Measurements from ENCODE around the gene CETN3. TPM values are rescaled to one million over a fixed set of nuclear protein-coding genes. Genes with fewer than 3 reads are reported as not detected.
"Not testable (repeated sequence)": the region's sequence is repeated elsewhere in the genome, so short reads cannot be mapped to it uniquely, and the experiment has no call there.

The CETN3 gene
- total and polyA plus RNA-seq, 9 of the 15 experiments (the other 6 are each of a cell fraction or from before 2014, with no cell fraction given) = 43.3 to 113 (median 82.4) TPM

- no peak for TF ChIP-seq MXD1 (CRISPR knock-in tag; IDR thresholded peaks at IDR 0.05; ENCODE audit: borderline replicate concordance, poor library complexity, severe bottlenecking)
- TF ChIP-seq ZNF239 (CRISPR knock-in tag; IDR thresholded peaks at IDR 0.05) = no peak
- TF ChIP-seq NFIX (CRISPR knock-in tag; IDR thresholded peaks at IDR 0.05; ENCODE audit: low read depth) = no peak
- TF ChIP-seq EWSR1 (IDR thresholded peaks at IDR 0.05; ENCODE audit: borderline replicate concordance, low read depth, partially characterized antibody) = no peak
- no peak for TF ChIP-seq SNIP1 (IDR thresholded peaks at IDR 0.05; ENCODE audit: low read depth)
- no peak for TF ChIP-seq ELK3 (CRISPR knock-in tag; IDR thresholded peaks at IDR 0.05)
- TF ChIP-seq ZKSCAN3 (CRISPR knock-in tag; IDR thresholded peaks at IDR 0.05) = no peak
- no peak for TF ChIP-seq SRSF3 (IDR thresholded peaks at IDR 0.05; ENCODE audit: insufficient read depth, low read length)
- TF ChIP-seq SRF (CRISPR knock-in tag; IDR thresholded peaks at IDR 0.05) = no peak
Observed at GRCh38 chr5:90378752-90379151, 30.8 kb downstream of the CETN3 start (continued).

GRCh38 chr5:90371269-90371668 is 38.3 kb downstream of the CETN3 start:
- FAIRE-seq; CTCF ChIA-PET (ENCODE audit: low intra/inter-chr PET ratio); H3K9me3 ChIP-seq (replicated peaks; ENCODE audit: control insufficient read depth, insufficient read depth, low read depth, low read length); H3K27me3 ChIP-seq (ENCODE audit: control insufficient read depth in 2 of 2, insufficient read depth in 2 of 2, low read length in 2 of 2); H4K20me1 ChIP-seq (replicated peaks; ENCODE audit: control insufficient read depth, insufficient read depth, low read length); H3K9ac ChIP-seq (ENCODE audit: insufficient read depth in 1 of 2, low read depth in 2 of 2, low read length in 2 of 2); H3K4me2 ChIP-seq (ENCODE audit: insufficient read depth, low read length); H3K36me3 ChIP-seq (ENCODE audit: control insufficient read depth, insufficient read depth, low read length); BruUV-seq (replicated peaks); ATAC-seq; DNase-seq (ENCODE audit: extremely low read depth in 1 of 4, low spot score in 3 of 4); H3K27ac ChIP-seq (ENCODE audit: extremely low read depth, low read depth, low read length); POLR2A ChIA-PET; H3K4me1 ChIP-seq (replicated peaks in 1 of 2; ENCODE audit: control insufficient read depth in 2 of 2, insufficient read depth in 2 of 2, low read length in 2 of 2); H3K79me2 ChIP-seq (ENCODE audit: control insufficient read depth, insufficient read depth, low read length); intact Hi-C loops (cut with micrococcal nuclease); H2AFZ ChIP-seq (ENCODE audit: low read depth, low read length); H3K9me1 ChIP-seq (ENCODE audit: control insufficient read depth, insufficient read depth, low read length); in situ Hi-C loops (cut with MboI); H3K4me3 ChIP-seq: not testable (repeated sequence)

All from K562 (cell line).